A549 (cell line): Measurements from ENCODE around the gene PLCB4. TPM values are rescaled to one million over a fixed set of nuclear protein-coding genes. Genes with fewer than 3 reads are reported as not detected.
A peak's percentile ranks its signal among the peaks of the same experiment; 100 is the strongest.

ENCODE experiments used
- ATAC-seq, 2 experiments: fragments of 200-7000 bp in 1 of 2; fragments of >200 bp in 1 of 2; cut with Nextera tagmentation in 1 of 2; cut with Tn5 transposase in 1 of 2; 3 replicates each; pipeline versions ENCODE4 v1.8.0 to v1.9.1; 2018 to 2020; ENCODE audit warnings: mild to moderate bottlenecking in 1 of 2, moderate library complexity in 1 of 2
- CTCF ChIA-PET: fragments of 300-600 bp; sonication (Branson Sonifier 250); formaldehyde crosslinking; extraction: SDS; loops from one replicate; lab custom pipeline; 2021; ENCODE audit warnings: antibody characterized with exemption, inconsistent platforms; lab: Yijun Ruan, JAX
- POLR2A ChIA-PET: fragments of 350-600 bp; formaldehyde crosslinking; extraction: SDS; loops from one replicate; lab custom pipeline; 2021; ENCODE audit warnings: antibody characterized with exemption, inconsistent platforms; lab: Yijun Ruan, JAX
- DNase-seq, 2 experiments: peaks; one replicate each; pipeline versions ENCODE4 v3.0.0 to v3.0.0-alpha.2; 2011 to 2016; ENCODE audit warnings: low read depth in 1 of 2, low spot score in 1 of 2
- FAIRE-seq: peaks from 2 replicates; lab custom pipeline; 2011; peaks lifted over from hg19 to GRCh38; lab: Jason Lieb, UNC
- H3K27ac ChIP-seq, 2 experiments: fragments of >200 bp; sonication (Bioruptor Twin); formaldehyde crosslinking; 3 replicates each; pipeline ENCODE4 v1.5.1; 2016 to 2017
- H3K4me1 ChIP-seq: fragments of >200 bp; sonication (Bioruptor Twin); formaldehyde crosslinking; 3 replicates; pipeline ENCODE4 v1.6.1; 2016
- H3K4me2 ChIP-seq: fragments of >200 bp; sonication (Bioruptor Twin); formaldehyde crosslinking; 3 replicates; pipeline ENCODE4 v1.6.1; 2016
- H3K4me3 ChIP-seq: fragments of >200 bp; sonication (Bioruptor Twin); formaldehyde crosslinking; 3 replicates; pipeline ENCODE4 v1.5.1; 2016
- H3K9me3 ChIP-seq: fragments of >200 bp; sonication (Bioruptor Twin); formaldehyde crosslinking; 3 replicates; pipeline ENCODE4 v1.6.1; 2016
- ATOH8 ChIP-seq: fragments of 250-450 bp; sonication (Bioruptor Pico); IDR thresholded peaks from 2 replicates; pipeline ENCODE4 v1.5.0; 2020; ENCODE audit warnings: low read depth, mild to moderate bottlenecking, moderate library complexity
- EHF ChIP-seq: fragments of 250-450 bp; sonication (Bioruptor Pico); IDR thresholded peaks from 2 replicates; pipeline ENCODE4 v1.5.0; 2020; ENCODE audit warnings: mild to moderate bottlenecking
- EHMT2 ChIP-seq: fragments of 200-600 bp; sonication (generic); IDR thresholded peaks from 2 replicates; pipeline ENCODE4 v1.6.1; 2016; ENCODE audit warnings: antibody characterized with exemption, low read depth, mild to moderate bottlenecking, moderate library complexity
- ESRRA ChIP-seq: fragments of 150-350 bp; IDR thresholded peaks from 2 replicates; pipeline ENCODE4 v1.6.1; 2014; ENCODE audit warnings: mild to moderate bottlenecking, low read length, borderline replicate concordance
- FOSB ChIP-seq: fragments of 250-450 bp; sonication (Bioruptor Pico); IDR thresholded peaks from 2 replicates; pipeline ENCODE4 v1.5.0; 2020; ENCODE audit warnings: mild to moderate bottlenecking, moderate library complexity
- HOXB13 ChIP-seq: fragments of 250-450 bp; sonication (Bioruptor Pico); IDR thresholded peaks from 2 replicates; pipeline ENCODE4 v1.5.0; 2020; ENCODE audit warnings: low read depth, mild to moderate bottlenecking, moderate library complexity
- JUN ChIP-seq, 2 experiments: fragments of >200 bp; sonication (Bioruptor Twin); formaldehyde crosslinking; IDR thresholded peaks; 2 replicates in 1 of 2; 3 replicates in 1 of 2; pipeline ENCODE4 v1.6.1; 2016 to 2017
- KDM1A ChIP-seq: fragments of 200-600 bp; sonication (generic); IDR thresholded peaks from 2 replicates; pipeline ENCODE4 v1.6.1; 2016; ENCODE audit warnings: low read depth, mild to moderate bottlenecking
- MAX ChIP-seq: IDR thresholded peaks from 2 replicates; pipeline ENCODE4 v1.6.1; 2012
- MAZ ChIP-seq: fragments of 150-350 bp; IDR thresholded peaks from 2 replicates; pipeline ENCODE4 v1.6.1; 2014; ENCODE audit warnings: antibody characterized with exemption, low read depth, low read length, borderline replicate concordance
- PHF8 ChIP-seq: fragments of 200-600 bp; sonication (generic); IDR thresholded peaks from 2 replicates; pipeline ENCODE4 v1.6.1; 2016; ENCODE audit warnings: low read depth, mild to moderate bottlenecking, antibody characterized with exemption, moderate library complexity, borderline replicate concordance
- POLR2A ChIP-seq: IDR thresholded peaks from 2 replicates; pipeline ENCODE4 v1.6.1; 2012; ENCODE audit warnings: mild to moderate bottlenecking, low read length
- RNF2 ChIP-seq: fragments of 200-600 bp; sonication (generic); IDR thresholded peaks from 2 replicates; pipeline ENCODE4 v1.6.1; 2016; ENCODE audit warnings: low read depth, mild to moderate bottlenecking, antibody characterized with exemption, moderate library complexity, borderline replicate concordance
- SREBF2 ChIP-seq: fragments of 450-650 bp; IDR thresholded peaks from 2 replicates; pipeline ENCODE4 v1.6.1; 2014; ENCODE audit warnings: mild to moderate bottlenecking, moderate library complexity
- USF2 ChIP-seq: fragments of 450-650 bp; IDR thresholded peaks from 2 replicates; pipeline ENCODE4 v1.6.1; 2014; ENCODE audit warnings: antibody characterized with exemption
- ZC3H11A ChIP-seq: fragments of 450-650 bp; IDR thresholded peaks from 2 replicates; pipeline ENCODE4 v1.6.1; 2014; ENCODE audit warnings: antibody characterized with exemption, mild to moderate bottlenecking
- ZNF302 ChIP-seq: fragments of 250-450 bp; sonication (Bioruptor Pico); IDR thresholded peaks from 2 replicates; pipeline ENCODE4 v1.9.0; 2021; ENCODE audit warnings: inconsistent platforms, mild to moderate bottlenecking, moderate library complexity
- ZSCAN20 ChIP-seq: fragments of 250-450 bp; sonication (Bioruptor Pico); IDR thresholded peaks from 2 replicates; pipeline ENCODE4 v1.8.0; 2022; ENCODE audit warnings: mild to moderate bottlenecking, moderate library complexity
- WGBS: methylation state at CpG from one replicate; pipeline ENCODE4 v1.1.6; 2017; ENCODE audit errors: missing lambda C conversion rate; 5-methylcytosine and 5-hydroxymethylcytosine counted together
- polyA plus RNA-seq, 4 experiments: library from polyadenylated mRNA; depleted of rRNA in 3 of 4; stranded (reverse); fragments of >200 nt; fragmentation: RNase III in 1 of 4; extraction: RNeasy Plus Mini Kit Qiagen cat#74134 plus additional on column Dnase treatment in 1 of 4; gene quantifications; 2 replicates in 3 of 4; 3 replicates in 1 of 4; pipeline ENCODE4 v1.2.3, GENCODE V29; 2011 to 2017
- TF ChIP-seq, protein P1 (sequence below): fragments of 150-350 bp; IDR thresholded peaks from 2 replicates; pipeline ENCODE4 v1.6.1; 2014; ENCODE audit warnings: low read depth, mild to moderate bottlenecking, low read length
- TF ChIP-seq, protein P2 (sequence below): fragments of >200 bp; sonication (Bioruptor Twin); formaldehyde crosslinking; IDR thresholded peaks from 2 replicates; pipeline ENCODE4 v1.6.1; 2016

Gene PLCB4
- polyA plus RNA-seq, 2 of the 4 experiments (the other 2 are of a cell fraction) = 17.1 to 32.1 TPM

- no peak overlapping the region for H3K4me2 ChIP-seq
- FAIRE-seq (no peak), ATAC-seq (no peak), DNase-seq (no peak)
- H3K4me3 ChIP-seq = no peak overlapping the region
- POLR2A ChIA-PET = no interaction called here
- H3K27ac ChIP-seq = 0 out of 6 replicates have a peak overlapping the region, but pooled peaks of 1 of the 2 experiments have one; percentile 5
- H3K9me3 ChIP-seq = no peaks in the 10 kb centered on the region
- TF ChIP-seq ATOH8 (CRISPR knock-in tag) = no peak
- CTCF ChIA-PET = no interaction called here
- H3K4me1 ChIP-seq = peaks cover 12% of the 10 kb centered on the region; the same call in 2 of the 3 replicates
- 59% methylated on average over 2 of the region's 2 CpGs for WGBS
These were observed 91.9 kb downstream of the PLCB4 start for GRCh38 chr20:9160757-9161156.

- H3K27ac ChIP-seq = no peak overlapping the region
- no peak for ATAC-seq
- peak; percentile 56 for FAIRE-seq
- ChIA-PET POLR2A (no interaction called here), CTCF (interaction anchor here (1.1 kb wide), 1 partner anchor 198 kb away, joined by 3 read pairs; no protein-coding TSS in a partner anchor)
- no peak overlapping the region for H3K4me3 ChIP-seq
- H3K4me1 ChIP-seq = peaks cover 16% of the 10 kb centered on the region; the same call in 2 of the 3 replicates
- TF ChIP-seq MAX = no peak
- WGBS = 71% methylated on average over 4 of the region's 4 CpGs
- no peak for DNase-seq
- H3K9me3 ChIP-seq = no peaks in the 10 kb centered on the region
- H3K4me2 ChIP-seq = no peak overlapping the region
These were observed 92.4 kb downstream of the PLCB4 start for GRCh38 chr20:9161311-9161710.

DNA sequence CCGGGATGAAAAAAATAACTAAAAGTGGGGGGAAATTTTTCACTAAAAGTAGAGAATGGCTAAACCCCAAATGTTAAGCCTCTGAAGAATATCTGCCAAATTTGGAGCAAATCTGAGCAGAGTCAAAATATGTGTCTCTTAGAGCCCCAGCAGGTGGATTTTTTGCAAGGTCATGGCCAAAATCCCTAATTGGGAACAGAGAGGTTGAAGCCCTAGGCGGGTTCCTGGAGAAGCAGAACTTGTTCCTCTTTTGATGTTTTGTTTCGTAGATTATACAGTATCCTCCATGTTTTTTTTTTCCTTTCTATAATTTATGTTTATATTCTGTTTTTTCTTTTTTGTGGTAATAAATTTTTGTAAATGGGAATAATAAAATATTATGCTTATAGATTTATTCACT is 94.4 kb downstream of the PLCB4 start:
- H3K4me2 ChIP-seq = no peak overlapping the region
- no peak overlapping the region for H3K4me3 ChIP-seq
- no peak overlapping the region for H3K27ac ChIP-seq
- ChIA-PET POLR2A (no interaction called here), CTCF (no interaction called here)
- H3K4me1 ChIP-seq = peaks cover 20% of the 10 kb centered on the region; the same call in 2 of the 3 replicates
- WGBS = 92% methylated on average over 3 of the region's 3 CpGs
- H3K9me3 ChIP-seq = no peaks in the 10 kb centered on the region
- no peak for ATAC-seq
- TF ChIP-seq RNF2 (no peak), EHF (CRISPR knock-in tag) (no peak), MAX (no peak), ESRRA (no peak), HOXB13 (CRISPR knock-in tag) (no peak), USF2 (no peak), MAZ (no peak), JUN (IDR thresholded peaks at IDR 0.05) (no peak), POLR2A (no peak), PHF8 (no peak), ZC3H11A (no peak), KDM1A (no peak), ATOH8 (CRISPR knock-in tag) (no peak), FOSB (no peak), ZSCAN20 (CRISPR knock-in tag) (no peak), EHMT2 (no peak), ZNF302 (CRISPR knock-in tag) (no peak), SREBF2 (no peak)
- TF ChIP-seq, protein P1, sequence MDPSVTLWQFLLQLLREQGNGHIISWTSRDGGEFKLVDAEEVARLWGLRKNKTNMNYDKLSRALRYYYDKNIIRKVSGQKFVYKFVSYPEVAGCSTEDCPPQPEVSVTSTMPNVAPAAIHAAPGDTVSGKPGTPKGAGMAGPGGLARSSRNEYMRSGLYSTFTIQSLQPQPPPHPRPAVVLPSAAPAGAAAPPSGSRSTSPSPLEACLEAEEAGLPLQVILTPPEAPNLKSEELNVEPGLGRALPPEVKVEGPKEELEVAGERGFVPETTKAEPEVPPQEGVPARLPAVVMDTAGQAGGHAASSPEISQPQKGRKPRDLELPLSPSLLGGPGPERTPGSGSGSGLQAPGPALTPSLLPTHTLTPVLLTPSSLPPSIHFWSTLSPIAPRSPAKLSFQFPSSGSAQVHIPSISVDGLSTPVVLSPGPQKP = no peak
- TF ChIP-seq, protein P2, sequence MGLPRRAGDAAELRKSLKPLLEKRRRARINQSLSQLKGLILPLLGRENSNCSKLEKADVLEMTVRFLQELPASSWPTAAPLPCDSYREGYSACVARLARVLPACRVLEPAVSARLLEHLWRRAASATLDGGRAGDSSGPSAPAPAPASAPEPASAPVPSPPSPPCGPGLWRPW = no peak
- no peak for DNase-seq
- no peak for FAIRE-seq
